Prostate gland (tissue), 2 donors: Measurements from ENCODE around the gene KRT86.

Source experiments
- POLR2A ChIP-seq: fragments of 450-650 bp; IDR thresholded peaks from one replicate; pipeline ENCODE4 v1.6.1; 2016; ENCODE audit warnings: antibody characterized with exemption, mild to moderate bottlenecking
- POLR2AphosphoS5 ChIP-seq: sonication (generic); formaldehyde crosslinking; IDR thresholded peaks from one replicate; pipeline ENCODE4 v1.6.1; 2017; ENCODE audit warnings: antibody characterized with exemption
- TF ChIP-seq, protein P1 (sequence below), 4 experiments: fragments of 200-600 bp in 2 of 4; fragments of 450-650 bp in 2 of 4; sonication (generic) in 2 of 4; IDR thresholded peaks; 1 replicate in 3 of 4; 2 replicates in 1 of 4; pipeline ENCODE4 v1.5.1; 2016 to 2019; ENCODE audit warnings: antibody characterized with exemption in 4 of 4, mild to moderate bottlenecking in 2 of 4, moderate library complexity in 2 of 4

DNA sequence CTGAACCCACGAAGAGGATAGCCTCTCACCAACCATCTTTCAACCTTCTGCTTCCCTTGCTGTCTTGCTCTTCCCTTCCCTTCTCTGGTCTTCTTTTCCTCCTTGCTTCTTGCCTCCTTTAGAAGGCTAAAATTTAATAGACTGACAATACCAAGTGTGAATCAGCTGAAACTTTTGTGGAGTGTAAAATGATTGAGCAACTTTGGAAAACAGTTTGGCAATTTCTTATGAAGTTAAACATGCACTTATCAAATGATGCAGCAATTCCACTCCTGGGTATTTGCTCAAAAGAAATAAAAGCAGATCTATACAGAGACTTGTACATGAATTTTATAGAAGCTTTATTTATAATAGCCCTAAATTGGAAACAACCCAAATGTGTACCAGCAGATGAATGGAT, 3.3 kb upstream of the KRT86 start:
- TF ChIP-seq POLR2AphosphoS5 (no peak), POLR2A (no peak)
- TF ChIP-seq, protein P1, sequence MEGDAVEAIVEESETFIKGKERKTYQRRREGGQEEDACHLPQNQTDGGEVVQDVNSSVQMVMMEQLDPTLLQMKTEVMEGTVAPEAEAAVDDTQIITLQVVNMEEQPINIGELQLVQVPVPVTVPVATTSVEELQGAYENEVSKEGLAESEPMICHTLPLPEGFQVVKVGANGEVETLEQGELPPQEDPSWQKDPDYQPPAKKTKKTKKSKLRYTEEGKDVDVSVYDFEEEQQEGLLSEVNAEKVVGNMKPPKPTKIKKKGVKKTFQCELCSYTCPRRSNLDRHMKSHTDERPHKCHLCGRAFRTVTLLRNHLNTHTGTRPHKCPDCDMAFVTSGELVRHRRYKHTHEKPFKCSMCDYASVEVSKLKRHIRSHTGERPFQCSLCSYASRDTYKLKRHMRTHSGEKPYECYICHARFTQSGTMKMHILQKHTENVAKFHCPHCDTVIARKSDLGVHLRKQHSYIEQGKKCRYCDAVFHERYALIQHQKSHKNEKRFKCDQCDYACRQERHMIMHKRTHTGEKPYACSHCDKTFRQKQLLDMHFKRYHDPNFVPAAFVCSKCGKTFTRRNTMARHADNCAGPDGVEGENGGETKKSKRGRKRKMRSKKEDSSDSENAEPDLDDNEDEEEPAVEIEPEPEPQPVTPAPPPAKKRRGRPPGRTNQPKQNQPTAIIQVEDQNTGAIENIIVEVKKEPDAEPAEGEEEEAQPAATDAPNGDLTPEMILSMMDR (IDR thresholded peaks at IDR 0.05) = no peak
